Activated CD4-positive, alpha-beta T cell treated with anti-CD3 and anti-CD28 coated beads, Interleukin-2, Interleukin-4, amounts not matched to agents 100 ng/mL and 50 ng/mL, durations not matched to agents 16 hours and 8 hours (primary cell): ENCODE results near the gene NRF1.
"Not testable (repeated sequence)": the region's sequence is repeated elsewhere in the genome, so short reads cannot be mapped to it uniquely, and the experiment has no call there.

Source experiments
- DNase-seq: peaks from one replicate; pipeline ENCODE4 v3.0.0-alpha.2; 2020; ENCODE audit warnings: low spot score

The NRF1 gene

GRCh38 chr7:129611246-129612111, at the start of gene NRF1:
Gene NRF1, plus strand, starts transcription at chr7:129611720. Its CDS starts 45,632 bp downstream, at chr7:129657352.
- peak; percentile 91 for DNase-seq

GRCh38 chr7:129566323-129566722, 45.2 kb upstream of the NRF1 start:
- not testable (repeated sequence) for DNase-seq

- no peak for DNase-seq
Measured at GRCh38 chr7:129567377-129567776, 44.1 kb upstream of the NRF1 start.

- no peak for DNase-seq
Measured at GRCh38 chr7:129568240-129568639, 43.3 kb upstream of the NRF1 start.

- no peak for DNase-seq
Measured at GRCh38 chr7:129569326-129569725, 42.2 kb upstream of the NRF1 start.

GRCh38 chr7:129569811-129570215, 41.7 kb upstream of the NRF1 start:
- no peak for DNase-seq

GRCh38 chr7:129571201-129571600, 40.3 kb upstream of the NRF1 start:
- DNase-seq, result no peak

- DNase-seq, result no peak
Measured at GRCh38 chr7:129572205-129572604, 39.3 kb upstream of the NRF1 start.

GRCh38 chr7:129574487-129574886, 37.0 kb upstream of the NRF1 start:
- DNase-seq, result no peak

- DNase-seq, result no peak
Measured at GRCh38 chr7:129575699-129576098, 35.8 kb upstream of the NRF1 start.

- no peak for DNase-seq
Measured at GRCh38 chr7:129576138-129576537, 35.4 kb upstream of the NRF1 start.

- no peak for DNase-seq
Measured at GRCh38 chr7:129578829-129579228, 32.7 kb upstream of the NRF1 start.

GRCh38 chr7:129586179-129586578, 25.3 kb upstream of the NRF1 start:
- not testable (repeated sequence) for DNase-seq

GRCh38 chr7:129588268-129588667, 23.3 kb upstream of the NRF1 start:
- DNase-seq, result no peak

- DNase-seq, result no peak
Measured at GRCh38 chr7:129591868-129592267, 19.7 kb upstream of the NRF1 start.

- DNase-seq, result not testable (repeated sequence)
Measured at GRCh38 chr7:129596386-129596785, 15.1 kb upstream of the NRF1 start.

- DNase-seq, result no peak
Measured at GRCh38 chr7:129597672-129598071, 13.8 kb upstream of the NRF1 start.

GRCh38 chr7:129599174-129599573, 12.3 kb upstream of the NRF1 start:
- DNase-seq, result no peak

GRCh38 chr7:129603594-129603993, 7.9 kb upstream of the NRF1 start:
- not testable (repeated sequence) for DNase-seq

- not testable (repeated sequence) for DNase-seq
Measured at GRCh38 chr7:129604021-129604420, 7.5 kb upstream of the NRF1 start.

GRCh38 chr7:129604713-129605437, 6.6 kb upstream of the NRF1 start:
- DNase-seq, result no peak

GRCh38 chr7:129605960-129606614, 5.4 kb upstream of the NRF1 start:
- DNase-seq, result no peak

GRCh38 chr7:129606803-129607202, 4.7 kb upstream of the NRF1 start:
- DNase-seq, result no peak
